KG1 (cell line): Measurements from ENCODE around the gene RNF34.

Source experiments
- DNase-seq: peaks from one replicate; lab custom pipeline; 2025; lab: John Stamatoyannopoulos, UW

The RNF34 gene

GRCh38 chr12:121467638-121468498 is 68.0 kb downstream of the RNF34 start:
- no peak for DNase-seq

- DNase-seq, result no peak
Measured at GRCh38 chr12:121468499-121468801, 68.5 kb downstream of the RNF34 start.

- no peak for DNase-seq
Measured at GRCh38 chr12:121470751-121471150, 70.8 kb downstream of the RNF34 start.

DNA sequence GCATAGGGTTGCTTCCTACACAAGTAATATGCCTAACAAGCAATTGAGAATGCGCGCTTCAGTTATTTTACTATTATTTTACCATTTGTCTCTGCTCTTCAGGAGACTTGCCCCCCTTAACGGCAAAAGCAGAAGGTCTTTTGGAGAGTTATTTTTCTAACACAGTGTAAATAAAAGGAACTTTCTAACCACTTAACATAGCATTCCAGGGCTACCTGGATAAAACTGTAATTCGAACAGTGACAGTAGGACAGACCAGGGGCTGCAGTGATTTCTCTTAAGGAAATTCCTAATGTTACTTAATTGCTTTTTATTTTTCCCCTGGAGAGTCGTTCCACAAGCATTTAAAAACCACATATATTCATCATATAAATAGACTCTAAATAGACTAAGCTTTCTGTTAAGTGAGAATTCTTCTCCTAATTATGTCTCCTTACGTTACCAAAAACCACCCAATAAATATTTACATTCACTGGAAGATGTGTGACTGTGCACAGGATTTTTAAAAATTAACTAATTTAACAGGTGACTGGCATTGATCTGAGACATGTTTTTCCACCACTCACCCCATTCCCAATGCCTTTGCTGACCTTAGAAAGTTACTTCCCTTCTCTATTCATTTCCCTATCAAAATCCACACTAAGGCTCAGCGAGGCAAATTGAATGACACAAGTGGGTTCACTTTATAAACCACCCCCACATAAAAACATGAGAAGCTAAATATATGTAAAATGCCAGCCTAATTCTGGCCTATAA is 72.4 kb downstream of the RNF34 start:
- DNase-seq, result no peak
